SK-N-MC (cell line): ENCODE results near the gene ALDH3B2.

Source experiments
- EZH2 ChIP-seq: fragments of 200-600 bp; sonication (generic); IDR thresholded peaks from one replicate; pipeline ENCODE4 v1.6.1; 2017; ENCODE audit warnings: antibody characterized with exemption
- POLR2AphosphoS5 ChIP-seq: IDR thresholded peaks from 2 replicates; pipeline ENCODE4 v1.6.1; 2012; ENCODE audit warnings: mild to moderate bottlenecking, low read depth, low read length, borderline replicate concordance

GRCh38 chr11:67698247-67698646 is 23.8 kb upstream of the ALDH3B2 start:
- TF ChIP-seq EZH2: no peak
- no peak for TF ChIP-seq POLR2AphosphoS5
